GM21526 (cell line): ENCODE data around the gene DDX41.
"Not testable (repeated sequence)": the region's sequence is repeated elsewhere in the genome, so short reads cannot be mapped to it uniquely, and the experiment has no call there.

Experiments used
- ATAC-seq: cut with Tn5 transposase; IDR thresholded peaks from one replicate; pipeline ENCODE4 v1.9.1; 2021; ENCODE audit warnings: moderate library complexity; ENCODE audit not compliant: unreplicated experiment, low FRiP score

The DDX41 gene

DNA sequence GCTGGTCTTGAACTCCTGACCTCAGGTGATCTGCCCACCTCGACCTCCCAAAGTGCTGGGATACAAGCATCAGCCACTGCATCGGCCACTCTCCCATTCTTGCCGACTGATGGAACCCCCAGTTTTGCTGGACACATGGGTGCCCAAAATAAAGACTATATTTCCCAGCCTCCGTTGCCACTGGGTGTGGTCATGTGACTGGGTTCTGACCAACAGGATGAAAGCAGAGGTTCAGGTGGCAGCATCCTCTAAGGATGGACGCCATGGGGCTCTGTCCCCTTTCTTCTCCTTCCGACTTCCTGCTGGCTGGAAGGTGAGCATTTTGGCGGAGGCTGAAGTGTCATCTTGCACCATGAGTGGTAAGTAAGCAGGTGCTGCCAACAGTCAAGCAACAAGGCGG is 29.6 kb downstream of the DDX41 start:
- no peak for ATAC-seq

DNA sequence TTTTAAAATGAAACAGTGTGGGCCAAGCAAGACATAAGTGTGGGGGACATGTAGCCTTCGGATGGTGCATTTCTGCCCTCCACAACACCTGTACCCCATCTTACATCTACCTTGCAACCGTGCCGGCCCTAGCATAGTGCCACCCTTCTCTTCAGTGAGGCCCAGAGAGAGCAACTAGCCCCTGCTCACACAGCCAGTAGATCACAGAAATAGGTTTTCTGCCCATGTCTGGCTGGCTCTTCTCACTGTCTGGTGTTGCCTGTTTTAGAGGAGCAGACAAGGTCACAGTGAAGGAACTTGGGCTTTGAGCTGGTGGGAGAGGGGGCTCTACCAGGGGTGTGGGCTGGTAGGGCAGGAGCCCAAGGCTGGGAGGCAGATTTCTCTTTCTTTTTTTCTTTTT is 30.5 kb downstream of the DDX41 start:
- no peak for ATAC-seq

DNA sequence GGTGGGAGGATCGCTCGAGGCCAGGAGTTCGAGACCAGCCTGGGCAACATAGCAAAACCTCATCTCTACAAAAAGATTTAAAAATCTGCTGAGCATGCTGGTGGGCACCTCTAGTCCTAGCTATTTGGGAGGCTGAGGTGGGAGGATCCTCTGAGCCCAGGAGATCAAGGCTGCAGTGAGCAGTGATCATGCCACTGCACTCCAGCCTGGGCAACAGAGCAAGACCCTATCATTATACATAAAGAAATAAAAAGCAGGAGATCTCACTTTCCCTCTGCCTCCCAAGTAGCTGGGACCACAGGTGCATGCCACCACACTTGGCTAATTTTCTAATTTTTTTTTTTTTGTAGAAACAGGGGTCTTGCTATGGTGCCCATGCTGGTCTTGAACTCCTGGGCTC is 31.0 kb downstream of the DDX41 start:
- not testable (repeated sequence) for ATAC-seq

DNA sequence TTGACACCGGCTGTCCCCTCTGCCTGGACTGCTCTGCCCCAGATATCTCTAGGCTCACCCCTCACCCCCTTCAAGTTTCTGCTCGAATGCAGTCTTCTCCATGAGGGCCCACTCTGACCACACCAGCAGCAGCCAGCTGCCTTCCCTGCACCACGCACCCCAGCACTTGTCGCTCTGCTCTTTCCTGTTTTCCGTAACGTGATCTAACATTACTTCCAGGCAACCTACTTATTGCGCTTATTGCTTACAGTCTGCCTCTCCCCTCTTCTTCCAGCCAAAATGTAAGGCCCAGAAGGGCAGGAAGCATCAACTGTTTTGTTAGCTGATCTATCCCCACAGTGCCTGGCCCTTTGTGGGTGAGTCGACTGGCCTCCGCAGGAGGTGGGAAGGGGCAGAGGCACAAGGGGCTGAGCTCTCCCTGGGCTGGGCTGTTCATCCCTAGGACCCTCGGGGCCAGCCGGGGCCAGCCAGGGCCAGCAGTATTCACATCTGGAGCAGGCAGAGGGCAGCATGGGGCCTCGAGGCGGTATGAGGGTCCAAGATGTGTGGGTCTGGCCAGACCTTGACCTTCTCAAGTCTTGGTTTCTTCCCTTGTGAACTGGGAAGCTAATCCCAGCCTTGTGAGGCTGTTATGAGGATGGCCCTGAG is 31.7 kb downstream of the DDX41 start:
- ATAC-seq: no peak

DNA sequence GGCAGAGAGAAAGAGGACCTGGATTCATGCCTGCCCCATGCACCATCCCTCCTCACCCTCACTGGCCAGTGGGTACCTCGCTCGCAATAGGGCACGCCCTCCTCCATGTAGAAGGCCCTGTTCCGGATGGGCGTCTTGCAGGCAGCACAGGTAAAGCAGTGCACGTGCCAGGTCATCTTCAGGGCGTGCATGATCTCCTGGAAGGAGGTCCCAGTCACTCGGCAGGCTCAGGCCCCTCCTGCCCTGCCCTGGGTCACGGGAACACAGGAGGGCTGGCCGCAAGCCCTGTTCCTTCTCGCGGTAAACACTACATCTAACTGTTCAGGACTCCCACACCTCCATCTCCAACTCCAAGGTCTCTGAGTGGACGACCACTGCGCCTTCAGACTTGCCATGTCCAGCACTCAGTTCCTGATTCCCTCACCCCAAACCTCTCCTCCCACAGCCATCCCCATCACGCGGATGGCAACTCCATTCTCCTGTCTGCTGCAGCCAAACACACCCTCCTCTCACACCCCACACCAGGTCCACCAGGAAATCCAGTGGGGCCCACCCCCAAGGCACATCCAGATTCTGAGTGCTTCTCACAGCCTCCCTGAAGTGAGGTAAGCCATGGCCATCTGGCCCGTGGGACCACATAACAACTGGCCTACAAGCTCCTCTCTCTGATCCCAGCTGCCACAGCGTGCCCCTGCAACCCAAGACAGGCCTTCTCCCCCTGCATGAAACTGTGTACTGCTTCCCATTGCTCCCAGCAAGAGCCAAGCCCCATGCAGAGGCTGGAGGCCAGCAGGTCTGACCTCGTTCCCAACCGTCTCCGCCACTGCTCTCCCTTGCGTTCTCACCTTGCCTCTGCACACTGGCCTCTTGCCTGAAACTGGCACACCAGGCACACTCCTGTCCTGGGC is 32.5 kb downstream of the DDX41 start:
- ATAC-seq: no peak

DNA sequence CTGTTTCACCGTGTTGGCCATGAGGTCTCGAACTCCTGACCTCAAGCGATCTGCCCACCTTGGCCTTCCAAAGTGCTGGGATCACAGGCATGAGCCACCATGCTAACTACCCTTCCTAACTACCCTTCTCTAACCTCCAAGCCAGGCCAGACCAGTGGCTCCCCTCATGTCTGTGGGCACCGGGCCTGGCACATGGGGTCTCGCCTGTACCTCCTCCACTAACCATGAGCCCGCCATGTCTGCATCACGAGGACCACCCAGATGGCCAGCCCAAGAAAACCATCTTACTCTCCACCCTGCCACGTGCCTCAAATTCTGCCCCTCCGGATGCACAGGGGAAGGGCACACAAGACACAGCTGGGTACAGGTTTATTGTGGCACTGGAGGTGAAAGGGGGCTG is 33.7 kb downstream of the DDX41 start:
- no peak for ATAC-seq

DNA sequence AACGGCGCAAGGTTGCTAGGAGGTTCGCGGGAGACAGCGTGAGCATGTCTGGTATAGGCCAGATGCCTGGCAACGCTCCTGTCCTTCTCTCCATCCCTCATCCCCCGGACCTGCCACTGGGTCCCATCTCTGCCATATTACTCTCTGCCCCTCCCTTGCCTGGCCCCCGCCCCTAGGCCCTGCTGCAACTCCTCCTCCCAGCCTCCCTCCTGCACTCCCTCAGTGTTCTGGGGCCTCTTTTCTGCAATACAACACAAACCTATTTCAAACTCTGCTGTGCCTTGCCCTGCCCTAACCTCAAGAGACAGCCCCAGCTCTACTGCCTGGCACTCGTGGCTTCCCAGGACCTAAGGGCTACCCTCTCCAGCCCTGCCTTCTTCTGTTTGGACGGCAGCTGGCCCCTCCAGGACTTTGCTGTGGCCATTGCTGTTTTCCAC is 34.4 kb downstream of the DDX41 start:
- ATAC-seq: no peak

DNA sequence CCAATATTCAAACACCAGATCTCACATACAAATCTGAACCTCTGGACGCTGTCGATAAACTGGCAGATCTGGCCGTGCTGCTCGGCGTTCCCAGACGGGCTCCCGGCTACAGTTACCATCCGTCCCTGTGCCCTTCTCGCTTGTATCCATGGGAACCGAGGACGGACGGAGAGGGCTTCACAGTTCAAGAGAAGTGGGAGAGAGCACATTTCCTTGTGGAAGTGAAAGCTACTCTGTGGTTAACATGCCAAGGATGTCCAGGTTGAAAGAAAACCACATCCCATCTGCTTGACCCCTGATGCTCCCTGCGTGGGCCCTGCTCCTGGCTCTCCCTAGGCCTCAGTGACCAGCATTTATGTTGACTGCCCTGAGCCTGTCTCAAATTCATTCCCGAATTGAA is 37.0 kb downstream of the DDX41 start:
- no peak for ATAC-seq

DNA sequence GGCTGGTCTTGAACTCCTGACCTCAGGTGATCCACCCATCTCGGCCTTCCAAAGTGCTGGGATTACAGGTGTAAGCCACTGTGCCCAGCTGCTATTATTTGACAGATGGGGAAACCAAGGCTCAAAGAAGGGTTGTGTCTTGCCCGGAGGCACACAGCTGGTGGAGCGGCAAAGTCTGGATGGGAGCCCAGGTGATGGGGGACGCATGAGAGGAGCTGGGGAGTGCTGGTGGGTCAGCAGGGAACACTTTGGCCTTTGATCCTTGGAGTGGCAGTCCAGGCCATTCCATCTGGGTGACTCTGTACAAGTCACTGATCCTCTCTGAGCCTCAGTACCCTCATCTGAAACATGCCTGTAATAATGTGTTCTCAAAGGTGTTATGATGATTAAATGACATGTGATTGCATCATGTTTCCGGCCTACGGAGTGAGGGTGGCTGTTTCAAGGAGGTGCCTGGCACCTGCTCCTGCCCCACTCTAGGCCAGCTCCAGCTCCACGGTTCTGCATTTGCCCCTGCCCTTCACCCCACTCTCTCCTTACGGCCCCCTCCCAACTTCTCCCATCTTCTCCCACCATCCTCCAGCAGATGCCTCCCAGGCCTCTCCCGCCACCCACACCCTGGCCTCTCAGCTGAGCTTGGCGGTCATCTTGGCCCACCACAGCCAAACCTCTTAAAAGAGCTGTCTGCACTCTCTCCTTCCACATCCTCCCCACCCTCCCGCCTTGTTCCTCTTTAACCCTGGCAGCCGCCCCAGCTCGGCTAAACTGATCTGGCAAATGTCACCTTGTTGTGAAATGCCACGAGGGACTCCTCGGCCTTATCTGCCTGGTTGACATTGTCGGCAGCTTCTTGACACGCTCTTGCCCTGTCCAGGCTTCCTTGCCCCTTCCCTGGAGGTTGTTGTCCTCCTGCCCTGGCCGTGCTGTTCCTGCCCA is 37.8 kb downstream of the DDX41 start:
- ATAC-seq: no peak

DNA sequence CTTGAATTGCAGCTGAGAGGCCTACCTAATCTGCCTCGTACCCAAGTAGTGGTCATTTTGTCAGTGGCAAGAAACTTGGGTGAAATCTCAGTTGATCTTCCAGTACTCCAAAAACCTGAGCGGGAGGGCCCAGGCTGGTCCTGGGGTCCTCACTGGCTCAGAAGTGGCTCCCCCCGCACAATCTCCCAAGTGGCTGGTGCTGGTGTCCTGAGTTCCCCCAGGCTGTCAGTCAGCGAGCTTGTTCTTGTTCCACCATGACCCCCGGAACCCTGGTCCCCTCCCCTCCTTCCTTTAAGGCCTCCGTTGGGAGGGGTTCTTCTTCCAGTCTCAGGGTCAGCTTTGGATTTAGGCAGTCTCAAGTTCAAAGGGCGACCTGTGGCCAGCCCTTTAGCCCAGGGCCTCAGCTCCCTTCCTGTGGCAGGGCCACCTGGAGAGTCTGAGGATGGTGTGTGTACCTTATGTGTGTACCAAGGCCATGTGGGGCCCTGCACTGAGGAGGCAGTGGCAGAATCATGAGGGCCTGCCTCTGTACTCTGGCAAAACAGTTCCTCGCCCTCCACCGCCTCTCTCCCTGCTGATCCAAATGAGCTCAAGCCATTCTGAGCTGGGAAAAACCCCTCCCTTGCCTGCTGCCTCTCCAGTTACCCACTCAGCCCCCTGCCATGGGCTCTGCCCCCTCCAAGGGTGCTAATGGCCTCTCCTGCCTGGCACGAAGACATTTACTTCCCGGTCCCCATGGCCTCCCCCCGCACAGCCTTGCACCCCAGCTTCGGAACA is 38.9 kb downstream of the DDX41 start:
- ATAC-seq: no peak

DNA sequence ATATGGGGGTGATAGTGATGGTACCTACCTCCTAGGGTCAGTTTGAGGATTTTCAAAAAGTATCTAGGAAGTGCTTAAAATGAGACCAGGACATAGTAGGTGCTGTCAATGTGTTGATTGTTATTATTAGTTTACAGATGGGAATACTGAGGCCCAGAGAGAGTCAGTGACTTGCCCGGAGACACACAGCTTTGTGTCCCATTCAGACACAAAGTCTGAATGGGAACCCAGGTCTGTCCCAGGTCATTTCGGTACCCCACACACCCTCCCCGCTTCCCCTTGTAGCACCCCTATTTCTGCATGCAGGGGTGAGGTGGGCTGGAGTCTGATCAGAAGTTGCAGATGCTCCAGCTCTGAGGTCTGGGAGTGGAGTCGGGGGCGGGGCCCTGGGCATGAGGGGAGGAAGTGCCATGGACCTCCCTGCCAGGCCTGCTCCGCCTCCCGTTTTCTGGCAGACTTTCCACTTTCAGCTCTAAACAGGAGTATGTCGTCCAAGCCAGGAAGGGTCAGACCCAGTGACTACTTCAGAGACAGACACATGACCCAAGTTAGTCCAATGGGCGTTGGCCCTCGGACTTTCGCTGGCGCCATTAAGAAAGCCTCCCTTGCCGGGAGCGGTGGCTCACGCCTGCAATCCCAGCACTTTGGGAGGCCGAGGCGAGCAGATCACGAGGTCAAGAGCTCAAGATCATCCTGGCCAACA is 40.1 kb downstream of the DDX41 start:
- ATAC-seq: no peak

DNA sequence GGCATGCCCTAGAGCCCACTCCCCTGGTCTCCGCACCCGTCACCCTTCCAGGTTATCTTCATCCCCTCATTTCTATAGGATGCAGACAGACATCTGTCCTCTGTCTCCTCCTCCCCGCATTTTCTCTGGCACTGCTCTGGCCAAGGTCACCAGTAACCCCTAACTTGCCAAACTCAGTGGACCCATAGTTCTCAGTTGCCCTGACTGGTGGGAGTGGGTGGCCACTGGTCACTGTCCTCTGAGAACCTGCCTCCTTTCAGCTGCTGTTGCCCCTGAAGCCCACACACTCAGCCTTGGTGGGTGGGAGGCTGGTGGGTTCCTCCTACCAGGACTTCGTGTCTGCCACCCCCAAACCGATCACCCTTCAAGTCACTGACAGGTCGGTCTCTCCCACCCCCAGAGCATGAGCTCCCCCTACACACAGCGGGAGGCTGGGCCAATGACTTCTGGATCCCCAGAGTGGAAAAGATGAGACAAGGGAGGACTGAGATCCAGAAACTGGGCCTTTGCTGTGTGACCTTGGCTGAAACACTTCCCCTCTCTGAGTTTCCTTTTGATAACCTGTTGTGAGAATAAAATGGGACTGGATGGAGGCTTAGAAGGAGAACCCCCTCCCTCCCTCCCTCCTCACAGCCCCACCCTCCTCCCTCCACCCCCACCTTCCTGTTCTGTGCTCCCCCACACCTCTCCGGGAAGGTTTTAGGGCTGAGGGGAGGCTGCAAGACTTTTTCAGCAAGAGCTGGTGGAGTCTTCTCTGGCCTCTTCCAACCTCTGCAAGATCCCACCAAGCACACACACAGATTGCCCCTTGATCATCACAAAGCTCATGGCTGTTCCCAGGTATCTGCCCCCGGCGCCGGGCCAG is 41.0 kb downstream of the DDX41 start:
- no peak for ATAC-seq

DNA sequence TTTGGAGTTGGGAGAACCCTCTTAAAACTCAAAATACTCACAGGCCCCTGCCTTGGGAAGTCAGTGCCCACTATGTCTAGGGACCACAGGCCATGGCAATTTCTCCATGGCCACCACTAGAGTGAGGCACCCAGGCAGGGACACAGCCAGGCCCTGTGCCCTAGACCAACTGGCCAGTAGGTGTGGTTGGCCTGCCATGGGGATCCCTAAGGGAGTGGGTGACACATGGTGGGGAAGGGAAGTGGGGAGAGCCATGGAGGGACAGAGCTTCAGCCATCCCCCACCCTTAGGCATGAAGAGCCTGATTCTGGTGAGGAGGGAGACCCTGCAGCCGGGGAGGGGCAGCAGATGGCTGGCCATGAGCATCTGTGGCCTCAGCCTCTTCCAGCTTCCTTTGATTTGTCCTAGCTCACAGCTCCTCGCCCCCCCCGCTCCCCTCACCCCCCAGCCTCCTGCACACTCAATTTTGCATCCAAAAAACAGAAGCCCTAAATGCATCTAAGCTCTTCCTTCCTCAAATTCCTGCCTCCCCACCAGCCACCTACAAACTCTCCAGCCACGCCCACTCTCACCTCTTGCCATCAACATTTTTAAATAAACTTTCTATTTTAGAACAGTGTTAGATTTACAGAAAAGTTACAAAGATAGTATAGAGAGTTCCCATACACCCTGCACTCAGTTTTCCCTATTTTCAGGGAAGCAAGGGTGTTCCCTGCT is 41.8 kb downstream of the DDX41 start:
- ATAC-seq: no peak

DNA sequence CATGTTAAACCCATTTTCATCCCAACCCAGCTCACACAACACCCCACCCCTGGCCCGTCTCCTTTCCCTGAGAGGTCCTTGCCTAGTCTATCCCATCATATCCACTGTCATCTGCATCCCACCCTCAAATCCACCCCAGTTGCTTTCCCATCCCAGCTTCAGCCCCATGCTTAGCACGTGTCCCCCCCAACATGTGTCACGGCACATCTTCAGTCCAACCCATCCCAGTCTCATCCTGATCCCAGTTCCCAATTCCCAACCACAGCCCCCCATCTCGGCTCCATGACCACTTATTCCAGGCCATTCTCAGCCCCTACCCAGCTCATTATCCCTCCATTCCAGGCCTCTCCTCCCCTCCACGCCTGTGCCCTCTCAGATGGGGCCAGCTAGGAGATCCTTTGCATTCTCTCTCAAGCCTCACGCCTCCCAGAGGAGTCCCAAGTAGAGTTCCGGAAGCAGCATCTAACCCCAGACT is 42.7 kb downstream of the DDX41 start:
- no peak for ATAC-seq

DNA sequence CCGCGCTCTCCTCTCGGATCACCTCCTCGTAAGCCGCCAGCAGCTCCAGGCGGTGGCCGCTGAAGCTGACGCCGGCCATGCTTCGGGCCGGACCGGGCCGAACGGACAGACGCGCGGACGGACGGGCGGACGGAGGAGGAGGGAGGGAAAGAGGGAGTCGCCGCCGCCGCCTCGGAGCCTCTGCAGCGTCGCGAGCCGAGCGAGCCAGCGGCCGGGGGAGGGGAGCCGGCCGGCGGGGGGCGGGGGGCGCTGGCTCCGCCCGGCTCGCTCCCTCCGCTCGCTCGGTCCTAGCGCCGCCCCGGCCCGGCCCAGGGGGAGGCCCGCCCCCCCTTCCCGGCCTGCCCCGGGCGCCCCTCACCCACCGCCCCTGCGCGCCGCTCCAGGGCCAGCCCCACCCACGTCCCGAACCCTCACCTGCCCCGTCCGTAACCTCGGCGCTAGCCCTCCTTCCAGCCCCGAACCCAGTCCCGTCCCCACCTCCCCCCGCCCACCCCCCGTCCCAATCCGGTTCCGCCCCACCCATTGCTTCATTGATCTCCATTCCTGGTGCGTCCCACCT is 43.2 kb downstream of the DDX41 start, which contains the start of gene DBN1:
Gene DBN1 (minus strand): TSS at position 192 of the 559 bp plus-strand sequence. CDS start 113 bp downstream, at position 79.
- no peak for ATAC-seq

DNA sequence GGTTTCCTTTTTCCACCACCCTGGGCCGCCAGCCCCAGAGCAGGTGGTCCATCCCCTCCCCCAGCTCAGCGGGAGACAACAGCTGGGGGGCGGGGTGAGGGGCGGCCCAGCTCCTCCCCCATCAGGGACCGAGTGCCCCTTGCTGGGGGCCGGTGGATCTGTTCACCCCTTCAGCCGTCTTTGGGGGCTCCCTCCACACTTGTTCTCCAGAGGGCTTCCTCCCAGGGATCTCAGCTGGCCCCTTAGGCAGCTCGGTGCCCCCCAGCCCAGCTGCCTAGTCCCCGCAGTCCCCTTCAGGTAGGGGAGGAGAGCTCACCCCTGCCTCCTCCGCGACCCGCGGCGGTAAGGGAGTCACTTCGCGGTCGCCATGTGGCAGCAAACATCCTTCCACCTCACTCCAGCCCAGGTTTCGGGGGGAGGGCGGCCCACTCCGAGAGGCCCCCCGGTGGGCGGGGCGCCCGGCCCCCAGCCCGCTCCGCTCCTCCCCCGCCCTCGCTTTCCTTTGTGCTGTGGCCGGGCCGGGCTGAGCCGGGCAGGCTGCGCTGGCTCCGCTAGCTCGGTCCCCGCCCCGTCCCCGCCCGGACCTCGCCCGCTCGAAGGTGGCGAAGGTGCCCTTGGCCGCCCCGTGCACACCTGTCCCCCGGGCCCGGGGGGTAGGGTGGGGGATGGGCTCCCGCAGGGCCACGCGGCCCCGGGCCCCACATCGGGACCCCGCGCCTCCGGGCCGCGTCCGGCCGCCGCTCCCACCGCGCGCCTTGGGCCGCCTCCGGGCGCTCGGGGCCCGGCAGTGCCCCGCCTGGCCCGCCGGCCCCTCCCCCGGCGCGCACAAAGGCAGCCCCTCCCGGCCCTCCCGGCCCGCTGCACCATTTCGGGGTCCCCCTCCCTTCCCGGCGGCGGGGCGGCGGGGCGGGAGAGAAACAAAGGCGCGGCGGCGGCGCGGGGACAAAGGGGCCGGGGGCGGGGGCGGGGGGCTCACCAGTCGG is 44.0 kb downstream of the DDX41 start:
- no peak for ATAC-seq
